ENCODE measurements around the gene CNTN4. TPM values are rescaled to one million over a fixed set of nuclear protein-coding genes. Genes with fewer than 3 reads are reported as not detected.

Gene CNTN4
- total and polyA plus RNA-seq, 4 donors, result 1.5 to 30.7 (median 5.7) TPM

DNA sequence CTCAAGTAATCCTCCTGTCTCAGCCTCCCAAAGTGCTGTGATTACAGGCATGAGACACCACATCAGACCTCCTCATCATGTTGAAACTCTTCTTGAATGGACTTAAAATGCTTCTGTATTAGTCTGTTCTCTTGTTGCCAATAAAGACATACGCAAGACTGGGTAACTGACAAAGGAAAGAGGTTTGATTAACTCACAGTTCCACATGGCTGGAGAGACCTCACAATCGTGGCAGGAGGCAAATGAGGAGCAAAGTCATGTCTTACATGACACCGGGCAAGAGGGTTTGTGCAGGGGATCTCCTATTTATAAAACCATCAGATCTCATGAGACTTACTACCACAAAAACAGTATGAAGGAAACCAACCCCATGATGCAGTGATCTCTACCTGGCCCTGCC, 113.5 kb downstream of the CNTN4 start:
- Histone ChIP-seq H3K9me3 (ENCODE audit: control insufficient read depth in 4 of 4, insufficient read depth in 3 of 4, low read length in 3 of 4) (peaks cover 0 to 4% (median 1%) of the 10 kb centered on the region in 4 donors), H3K27me3 (ENCODE audit: control insufficient read depth in 3 of 3, insufficient read depth in 3 of 3, low read length in 2 of 3) (no peaks in the 10 kb centered on the region), H3K27ac (ENCODE audit: low read depth in 1 of 2, low read length in 1 of 2) (no peak overlapping the region), H3K4me1 (ENCODE audit: control insufficient read depth in 5 of 5, insufficient read depth in 5 of 5, low read length in 5 of 5) (no peaks in the 10 kb centered on the region), H3K9ac (ENCODE audit: insufficient read depth in 1 of 2, low read length in 2 of 2) (no peak overlapping the region), H3K36me3 (ENCODE audit: control insufficient read depth in 4 of 4, insufficient read depth in 4 of 4, low read length in 4 of 4) (no peaks in the 10 kb centered on the region), H3K4me3 (no peak overlapping the region)
- WGBS, 2 donors, result 85 to 86% methylated on average over 3 of the region's 3 CpGs
- no peak for DNase-seq
- ATAC-seq (ENCODE audit: insufficient read depth, low FRiP score), result no peak
- TF ChIP-seq, protein P1, sequence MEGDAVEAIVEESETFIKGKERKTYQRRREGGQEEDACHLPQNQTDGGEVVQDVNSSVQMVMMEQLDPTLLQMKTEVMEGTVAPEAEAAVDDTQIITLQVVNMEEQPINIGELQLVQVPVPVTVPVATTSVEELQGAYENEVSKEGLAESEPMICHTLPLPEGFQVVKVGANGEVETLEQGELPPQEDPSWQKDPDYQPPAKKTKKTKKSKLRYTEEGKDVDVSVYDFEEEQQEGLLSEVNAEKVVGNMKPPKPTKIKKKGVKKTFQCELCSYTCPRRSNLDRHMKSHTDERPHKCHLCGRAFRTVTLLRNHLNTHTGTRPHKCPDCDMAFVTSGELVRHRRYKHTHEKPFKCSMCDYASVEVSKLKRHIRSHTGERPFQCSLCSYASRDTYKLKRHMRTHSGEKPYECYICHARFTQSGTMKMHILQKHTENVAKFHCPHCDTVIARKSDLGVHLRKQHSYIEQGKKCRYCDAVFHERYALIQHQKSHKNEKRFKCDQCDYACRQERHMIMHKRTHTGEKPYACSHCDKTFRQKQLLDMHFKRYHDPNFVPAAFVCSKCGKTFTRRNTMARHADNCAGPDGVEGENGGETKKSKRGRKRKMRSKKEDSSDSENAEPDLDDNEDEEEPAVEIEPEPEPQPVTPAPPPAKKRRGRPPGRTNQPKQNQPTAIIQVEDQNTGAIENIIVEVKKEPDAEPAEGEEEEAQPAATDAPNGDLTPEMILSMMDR (IDR thresholded peaks at IDR 0.05; ENCODE audit: control extremely low read depth, extremely low read depth), result no peak

DNA sequence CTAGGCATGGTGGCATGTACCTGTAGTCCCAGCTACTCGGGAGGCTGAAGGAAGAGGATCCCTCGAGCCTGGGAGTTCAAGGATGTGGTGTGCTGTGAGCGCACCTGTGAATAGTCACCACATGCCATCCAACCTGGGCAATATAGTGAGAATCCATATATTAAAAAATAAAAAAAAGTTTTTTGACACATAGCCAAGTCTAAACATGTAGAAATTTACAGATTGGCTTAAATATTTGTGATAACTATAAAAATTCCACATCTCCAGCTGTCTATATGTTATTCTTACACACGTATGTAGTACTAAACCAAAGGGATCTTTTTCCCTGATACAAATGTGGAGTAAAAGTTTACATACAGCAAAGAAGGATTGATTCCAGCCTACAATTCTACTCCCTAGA, 119.7 kb downstream of the CNTN4 start:
- peaks cover 0 to 4% (median 0%) of the 10 kb centered on the region in 4 donors for H3K9me3 ChIP-seq (ENCODE audit: control insufficient read depth in 4 of 4, insufficient read depth in 3 of 4, low read length in 3 of 4)
- H3K4me3 ChIP-seq, result no peak overlapping the region
- 84 to 88% methylated on average over 4 of the region's 4 CpGs for WGBS, 2 donors
- H3K9ac ChIP-seq (ENCODE audit: insufficient read depth in 1 of 2, low read length in 2 of 2), result no peak overlapping the region
- TF ChIP-seq, protein P1 (IDR thresholded peaks at IDR 0.05; ENCODE audit: control extremely low read depth, extremely low read depth), result no peak
- H3K4me1 ChIP-seq (ENCODE audit: control insufficient read depth in 5 of 5, insufficient read depth in 5 of 5, low read length in 5 of 5), result no peaks in the 10 kb centered on the region
- DNase-seq (no peak), ATAC-seq (ENCODE audit: insufficient read depth, low FRiP score) (no peak)
- no peaks in the 10 kb centered on the region for H3K36me3 ChIP-seq (ENCODE audit: control insufficient read depth in 4 of 4, insufficient read depth in 4 of 4, low read length in 4 of 4)
- H3K27ac ChIP-seq (ENCODE audit: low read depth in 1 of 2, low read length in 1 of 2), result no peak overlapping the region
- no peaks in the 10 kb centered on the region for H3K27me3 ChIP-seq (ENCODE audit: control insufficient read depth in 3 of 3, insufficient read depth in 3 of 3, low read length in 2 of 3)

DNA sequence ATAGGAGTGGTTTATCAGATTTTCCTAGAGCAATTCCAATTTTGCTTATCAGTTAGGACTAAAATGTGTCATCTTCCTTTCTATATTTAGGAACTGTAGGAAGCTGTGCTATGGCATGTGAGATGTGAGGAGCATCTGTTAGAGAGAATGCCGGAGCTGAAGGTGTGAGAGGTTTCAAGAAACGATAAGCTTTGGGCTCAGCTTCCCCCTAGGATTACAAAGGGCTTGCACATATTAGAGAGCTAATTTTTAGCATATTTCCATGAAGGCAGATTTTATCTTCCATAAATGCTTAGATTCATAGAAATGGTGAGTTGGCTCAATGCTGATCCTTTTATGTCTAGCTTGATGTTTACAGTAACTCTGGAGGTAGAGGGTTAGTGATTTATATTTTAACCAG, 120.2 kb downstream of the CNTN4 start:
- DNase-seq (no peak), ATAC-seq (ENCODE audit: insufficient read depth, low FRiP score) (no peak)
- Histone ChIP-seq H3K36me3 (ENCODE audit: control insufficient read depth in 4 of 4, insufficient read depth in 4 of 4, low read length in 4 of 4) (no peaks in the 10 kb centered on the region), H3K9me3 (ENCODE audit: control insufficient read depth in 4 of 4, insufficient read depth in 3 of 4, low read length in 3 of 4) (peaks cover 0 to 4% (median 0%) of the 10 kb centered on the region in 4 donors), H3K27me3 (ENCODE audit: control insufficient read depth in 3 of 3, insufficient read depth in 3 of 3, low read length in 2 of 3) (no peaks in the 10 kb centered on the region), H3K4me3 (no peak overlapping the region), H3K27ac (ENCODE audit: low read depth in 1 of 2, low read length in 1 of 2) (no peak overlapping the region), H3K4me1 (ENCODE audit: control insufficient read depth in 5 of 5, insufficient read depth in 5 of 5, low read length in 5 of 5) (no peaks in the 10 kb centered on the region), H3K9ac (ENCODE audit: insufficient read depth in 1 of 2, low read length in 2 of 2) (no peak overlapping the region)
- TF ChIP-seq, protein P1 (IDR thresholded peaks at IDR 0.05; ENCODE audit: control extremely low read depth, extremely low read depth), result no peak
- 44 to 45% methylated on average over 2 of the region's 2 CpGs for WGBS, 2 donors

DNA sequence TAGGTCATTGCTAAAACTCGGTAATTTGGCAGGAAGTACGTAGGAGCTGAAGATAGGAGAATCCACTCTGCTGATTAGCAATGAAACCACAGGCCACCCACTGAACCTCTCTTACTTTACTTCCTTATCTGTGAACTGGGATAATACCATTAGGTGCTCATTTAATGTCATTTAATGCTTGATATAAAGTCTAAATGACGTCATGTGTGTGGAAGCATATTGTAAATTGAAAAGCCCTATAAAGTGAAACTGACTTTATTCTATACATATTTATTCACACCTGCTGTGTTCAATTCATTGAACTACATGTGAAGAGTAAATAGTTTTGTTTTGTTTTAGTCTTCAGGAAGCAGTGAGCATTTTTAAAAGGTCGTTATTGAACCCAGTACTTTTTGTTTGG, 137.5 kb downstream of the CNTN4 start:
- Histone ChIP-seq H3K4me3 (no peak overlapping the region), H3K27ac (ENCODE audit: low read depth in 1 of 2, low read length in 1 of 2) (no peak overlapping the region), H3K27me3 (ENCODE audit: control insufficient read depth in 3 of 3, insufficient read depth in 3 of 3, low read length in 2 of 3) (no peaks in the 10 kb centered on the region), H3K36me3 (ENCODE audit: control insufficient read depth in 4 of 4, insufficient read depth in 4 of 4, low read length in 4 of 4) (no peaks in the 10 kb centered on the region), H3K9me3 (ENCODE audit: control insufficient read depth in 4 of 4, insufficient read depth in 3 of 4, low read length in 3 of 4) (no peaks in the 10 kb centered on the region), H3K9ac (ENCODE audit: insufficient read depth in 1 of 2, low read length in 2 of 2) (no peak overlapping the region), H3K4me1 (ENCODE audit: control insufficient read depth in 5 of 5, insufficient read depth in 5 of 5, low read length in 5 of 5) (no peaks in the 10 kb centered on the region)
- DNase-seq (no peak), ATAC-seq (ENCODE audit: insufficient read depth, low FRiP score) (no peak)
- 75 to 77% methylated on average over 4 of the region's 4 CpGs for WGBS, 2 donors
- TF ChIP-seq, protein P1 (IDR thresholded peaks at IDR 0.05; ENCODE audit: control extremely low read depth, extremely low read depth), result no peak
